Activated CD8-positive, alpha-beta T cell treated with anti-CD3 and anti-CD28 coated beads for 36 hours (primary cell): ENCODE measurements around the gene APBB1. TPM values are rescaled to one million over a fixed set of nuclear protein-coding genes. Genes with fewer than 3 reads are reported as not detected.

Experiments used
- ATAC-seq: fragments of 200-7000 bp; cut with Tn5 transposase; one replicate; pipeline ENCODE4 v1.10.0; 2021; ENCODE audit warnings: mild to moderate bottlenecking, moderate library complexity
- CTCF ChIA-PET: fragments of 350-600 bp; sonication (Branson Sonifier 250); formaldehyde crosslinking; loops from one replicate; lab custom pipeline; 2021; ENCODE audit warnings: antibody characterized with exemption; lab: Charles Lee
- POLR2A ChIA-PET: fragments of 350-600 bp; sonication (Branson Sonifier 250); formaldehyde crosslinking; loops from one replicate; lab custom pipeline; 2021; ENCODE audit warnings: antibody characterized with exemption; lab: Charles Lee
- DNase-seq: peaks from one replicate; pipeline ENCODE4 v3.0.0-alpha.2; 2020
- H3K27ac Mint-ChIP-seq: one replicate; pipeline ENCODE4 v1.8.0; 2021; ENCODE audit warnings: mild to moderate bottlenecking, mixed read lengths
- H3K27me3 Mint-ChIP-seq: one replicate; pipeline ENCODE4 v1.8.0; 2021; ENCODE audit warnings: mixed read lengths
- H3K36me3 Mint-ChIP-seq: one replicate; pipeline ENCODE4 v1.8.0; 2021; ENCODE audit warnings: low read depth, mixed read lengths
- H3K4me1 Mint-ChIP-seq: one replicate; pipeline ENCODE4 v1.8.0; 2021; ENCODE audit warnings: low read depth, mixed read lengths
- H3K4me3 Mint-ChIP-seq: one replicate; pipeline ENCODE4 v1.8.0; 2021; ENCODE audit warnings: mild to moderate bottlenecking, moderate library complexity, mixed read lengths
- H3K9me3 Mint-ChIP-seq: one replicate; pipeline ENCODE4 v1.8.0; 2021; ENCODE audit warnings: mixed read lengths
- CTCF ChIP-seq: fragments of 200-600 bp; IDR thresholded peaks from one replicate; pipeline ENCODE4 v1.8.0; 2022; ENCODE audit warnings: antibody characterized with exemption, mild to moderate bottlenecking
- intact Hi-C: fragments of 100-400 bp; cut with micrococcal nuclease; formaldehyde crosslinking; loops from one replicate; pipeline ENCODE4 v1.10.0; 2022
- total RNA-seq, 2 experiments: library from RNA; stranded (reverse); gene quantifications; one replicate each; pipeline ENCODE4 v1.2.3, GENCODE V29; 2021

Gene APBB1
- total RNA-seq, 2 experiments from 2014 or later: 28.1 to 31.1 TPM

GRCh38 chr11:6420677-6421076 is 1.8 kb upstream of the APBB1 start:
- peaks cover 8% of the 10 kb centered on the region for H3K27me3 Mint-ChIP-seq
- H3K36me3 Mint-ChIP-seq: no peaks in the 10 kb centered on the region
- DNase-seq (no peak), ATAC-seq (no peak)
- H3K4me1 Mint-ChIP-seq: peaks cover 4% of the 10 kb centered on the region
- intact Hi-C loops: no loop called here
- no peak overlapping the region for H3K4me3 Mint-ChIP-seq
- no peaks in the 10 kb centered on the region for H3K9me3 Mint-ChIP-seq
- TF ChIP-seq CTCF: no peak
- ChIA-PET POLR2A (interaction anchor here (2.4 kb wide), 1 partner anchor 30 kb away, joined by 13 read pairs; the partner anchor contains the start of gene SMPD1), CTCF (interaction anchor here (0.9 to 7.3 kb wide), 3 partner anchors 23 to 42 kb away, joined by 3 to 60 read pairs (median 18); no protein-coding TSS in a partner anchor)
- no peak overlapping the region for H3K27ac Mint-ChIP-seq

GRCh38 chr11:6418557-6419008 is 311 bp downstream of the APBB1 start:
- ChIA-PET POLR2A (interaction anchor here (0.8 to 3.4 kb wide), 7 partner anchors 12 to 327 kb away, joined by 3 to 17 read pairs (median 3); partner anchors contain the start of gene SMPD1), CTCF (interaction anchor here (1.0 to 7.3 kb wide), 12 partner anchors 8 to 113 kb away, joined by 3 to 60 read pairs (median 6); partner anchors contain the start of gene SMPD1)
- Mint-ChIP-seq H3K4me3 (no peak overlapping the region), H3K27me3 (peaks cover 8% of the 10 kb centered on the region), H3K9me3 (no peaks in the 10 kb centered on the region), H3K27ac (peak overlapping the region; percentile 40), H3K4me1 (peaks cover 4% of the 10 kb centered on the region), H3K36me3 (no peaks in the 10 kb centered on the region)
- ATAC-seq (no peak), DNase-seq (peak; percentile 22)
- no peak for TF ChIP-seq CTCF
- intact Hi-C loops: no loop called here

- Mint-ChIP-seq H3K27ac (no peak overlapping the region), H3K4me3 (no peak overlapping the region), H3K4me1 (peaks cover 7% of the 10 kb centered on the region), H3K9me3 (no peaks in the 10 kb centered on the region), H3K27me3 (peaks cover 8% of the 10 kb centered on the region), H3K36me3 (no peaks in the 10 kb centered on the region)
- intact Hi-C loops: no loop called here
- no peak for TF ChIP-seq CTCF
- DNase-seq (no peak), ATAC-seq (no peak)
- ChIA-PET POLR2A (interaction anchor here (0.6 to 3.4 kb wide), 6 partner anchors 11 to 328 kb away, joined by 3 to 17 read pairs (median 3); no protein-coding TSS in a partner anchor), CTCF (interaction anchor here (0.7 to 7.3 kb wide), 8 partner anchors 9 to 64 kb away, joined by 4 to 60 read pairs (median 6); partner anchors contain the start of genes ARFIP2, SMPD1 and TIMM10B)
These were observed 862 bp downstream of the APBB1 start for GRCh38 chr11:6417907-6418556.

- POLR2A ChIA-PET: interaction anchor here (1.4 kb wide), 1 partner anchor 12 kb away, joined by 5 read pairs; no protein-coding TSS in a partner anchor
- no peak for TF ChIP-seq CTCF
- ATAC-seq: no peak
- peaks cover under 1% of the 10 kb centered on the region for H3K27me3 Mint-ChIP-seq
- no peaks in the 10 kb centered on the region for H3K9me3 Mint-ChIP-seq
- H3K4me1 Mint-ChIP-seq: peaks cover 20% of the 10 kb centered on the region
- CTCF ChIA-PET: interaction anchor here (0.6 to 0.7 kb wide), 2 partner anchors 28 to 37 kb away, joined by 3 to 4 read pairs; no protein-coding TSS in a partner anchor
- H3K27ac Mint-ChIP-seq: no peak overlapping the region
- DNase-seq: no peak
- intact Hi-C loops: no loop called here
- no peak overlapping the region for H3K4me3 Mint-ChIP-seq
- H3K36me3 Mint-ChIP-seq: no peaks in the 10 kb centered on the region
These were observed 3.1 kb downstream of the APBB1 start for GRCh38 chr11:6415797-6416196.

GRCh38 chr11:6414874-6415328 is 4.0 kb downstream of the APBB1 start:
- H3K4me1 Mint-ChIP-seq: peaks cover 24% of the 10 kb centered on the region
- H3K36me3 Mint-ChIP-seq: peaks cover 2% of the 10 kb centered on the region
- H3K9me3 Mint-ChIP-seq: no peaks in the 10 kb centered on the region
- DNase-seq (peak; percentile 64), ATAC-seq (peak; percentile 32)
- no peaks in the 10 kb centered on the region for H3K27me3 Mint-ChIP-seq
- intact Hi-C loops: no loop called here
- TF ChIP-seq CTCF: no peak
- no peak overlapping the region for H3K4me3 Mint-ChIP-seq
- POLR2A ChIA-PET: interaction anchor here (1.4 kb wide), 1 partner anchor 12 kb away, joined by 5 read pairs; no protein-coding TSS in a partner anchor
- no peak overlapping the region for H3K27ac Mint-ChIP-seq
- CTCF ChIA-PET: interaction anchor here (1.8 kb wide), 1 partner anchor 36 kb away, joined by 8 read pairs; no protein-coding TSS in a partner anchor
